A172 (cell line): Measurements from ENCODE around the gene BRME1. TPM values are rescaled to one million over a fixed set of nuclear protein-coding genes. Genes with fewer than 3 reads are reported as not detected.
"Not testable (repeated sequence)": the region's sequence is repeated elsewhere in the genome, so short reads cannot be mapped to it uniquely, and the experiment has no call there.

ENCODE experiments used
- DNase-seq: peaks from one replicate; pipeline ENCODE4 v3.0.0-alpha.2; 2015; ENCODE audit warnings: low spot score
- total RNA-seq: library from RNA; depleted of rRNA; stranded (reverse); fragments of >200 nt; shearing (Covaris generic); gene quantifications from 2 replicates; pipeline ENCODE4 v1.2.3, GENCODE V29; 2014

The BRME1 gene
- total RNA-seq, 1 experiment from 2014 or later: 0.48 TPM

DNA sequence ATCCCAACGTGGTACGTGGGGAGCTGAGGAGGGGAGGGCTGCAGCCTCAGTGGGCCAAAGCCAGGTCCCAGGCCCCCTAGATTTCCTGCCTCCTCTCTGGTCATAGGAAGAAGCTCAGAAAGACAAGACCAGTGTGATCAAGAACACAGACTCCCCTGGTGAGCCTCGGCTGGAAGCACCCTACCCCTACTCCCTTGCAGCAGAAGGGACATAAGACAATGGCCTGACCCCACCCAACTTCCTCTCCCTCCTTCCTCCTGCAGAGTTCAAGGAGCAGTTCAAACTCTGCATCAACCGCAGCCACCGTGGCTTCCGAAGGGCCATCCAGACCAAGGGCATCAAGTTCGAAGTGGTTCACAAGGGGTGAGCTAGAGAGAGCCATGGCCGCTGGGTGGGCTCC is 20.8 kb upstream of the BRME1 start:
- DNase-seq: no peak

DNA sequence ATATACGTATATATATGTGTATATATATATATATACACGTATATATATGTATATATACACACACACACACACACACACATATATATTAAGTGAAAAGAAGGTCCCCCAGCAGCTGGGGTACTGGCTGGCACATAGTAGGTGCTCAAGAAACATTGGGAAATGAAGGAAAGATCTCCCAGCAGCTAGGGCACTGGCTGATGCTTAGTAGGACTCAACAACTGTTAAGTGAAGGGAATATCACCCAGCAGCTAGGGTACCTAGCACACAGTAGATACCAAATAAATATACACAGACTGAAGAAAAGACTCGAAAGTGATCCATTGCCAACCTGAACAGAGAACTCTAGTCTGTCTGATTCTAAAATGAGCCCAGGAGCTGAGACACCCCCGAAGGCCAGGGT is 20.1 kb upstream of the BRME1 start:
- no peak for DNase-seq

- no peak for DNase-seq
Measured at GRCh38 chr19:13923194-13923987, 17.5 kb upstream of the BRME1 start.

GRCh38 chr19:13922118-13922517 is 16.2 kb upstream of the BRME1 start:
- not testable (repeated sequence) for DNase-seq

DNA sequence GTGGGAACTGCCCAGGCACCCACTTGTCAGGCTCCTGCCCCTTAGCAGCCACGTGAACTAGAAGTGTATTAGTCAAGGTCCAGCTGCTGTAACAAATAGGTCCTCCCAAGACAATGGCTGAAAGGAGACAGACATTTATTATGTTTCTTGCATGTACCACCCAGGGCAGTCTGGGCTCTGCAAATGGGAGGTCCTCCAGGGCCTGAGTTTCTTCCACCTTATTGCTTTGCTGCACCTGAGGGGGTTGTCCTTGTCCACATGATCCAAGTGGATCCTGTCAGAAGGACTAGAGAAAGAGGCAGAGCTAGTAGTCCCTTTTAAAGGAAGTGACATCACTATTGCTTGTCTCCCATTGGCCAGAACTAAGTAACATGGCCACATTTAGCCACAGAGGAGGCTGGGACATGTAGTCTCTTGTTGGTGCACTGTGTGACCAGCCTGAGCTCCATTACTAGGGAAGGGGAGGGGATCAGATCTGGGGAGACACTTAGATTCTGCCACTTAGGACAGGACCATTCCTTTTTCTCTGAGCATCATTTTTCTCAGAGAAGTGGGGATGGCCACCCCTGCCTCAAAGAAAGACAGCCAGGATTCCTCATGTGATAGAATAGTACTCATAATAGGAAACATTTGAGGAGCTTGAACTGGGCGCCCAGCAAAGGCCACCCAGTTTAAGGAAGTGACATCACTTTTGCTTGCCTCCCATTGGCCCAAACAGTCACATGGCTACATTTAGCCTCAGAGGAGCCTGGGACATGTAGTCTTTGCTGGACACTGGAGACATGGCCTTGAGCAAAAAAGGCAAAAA is 15.2 kb upstream of the BRME1 start:
- DNase-seq: peak; percentile 83

GRCh38 chr19:13920524-13920923 is 14.6 kb upstream of the BRME1 start:
- no peak for DNase-seq

GRCh38 chr19:13918726-13919411 is 13.0 kb upstream of the BRME1 start:
- no peak for DNase-seq

GRCh38 chr19:13917888-13918406 is 12.0 kb upstream of the BRME1 start:
- DNase-seq: no peak

DNA sequence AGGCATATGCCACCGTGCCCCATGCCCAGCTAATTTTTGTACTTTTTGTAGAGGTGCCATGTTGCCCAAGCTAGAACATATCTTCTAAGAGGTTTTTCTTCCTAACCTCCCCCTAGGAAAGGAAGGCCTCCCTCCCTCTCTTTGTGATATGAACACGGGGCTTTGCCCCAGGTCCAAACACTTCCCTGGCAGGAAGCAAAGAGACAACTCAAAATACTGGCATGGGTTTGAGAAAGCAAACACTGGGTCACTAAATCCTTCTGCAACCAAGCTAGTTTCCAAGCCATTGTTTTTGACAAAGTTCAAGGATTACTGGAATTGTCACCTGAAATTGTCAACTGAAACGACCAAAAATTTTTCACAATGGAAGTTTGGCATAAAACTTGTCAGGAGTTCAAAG is 8.9 kb upstream of the BRME1 start:
- DNase-seq: no peak

DNA sequence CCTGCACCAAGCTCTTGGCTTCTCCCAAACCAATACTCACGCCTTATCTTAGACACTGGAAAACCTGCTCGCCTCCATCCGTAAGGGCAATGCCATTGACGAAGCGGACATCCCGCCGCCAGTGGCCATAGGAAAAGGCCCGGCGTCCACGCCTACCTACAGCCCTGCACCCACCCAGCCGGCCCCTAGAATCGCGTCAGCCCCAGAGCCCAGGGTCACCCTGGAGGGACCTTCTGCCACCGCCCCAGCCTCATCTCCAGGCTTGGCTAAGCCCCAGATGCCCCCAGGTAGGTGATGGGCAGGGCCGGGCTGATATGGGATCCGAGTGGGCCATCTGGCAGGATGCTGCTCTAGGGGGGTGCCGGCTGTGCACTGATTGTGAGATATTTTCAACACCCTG is 7.4 kb upstream of the BRME1 start:
- DNase-seq: no peak

- DNase-seq: no peak
Measured at GRCh38 chr19:13909430-13909829, 3.5 kb upstream of the BRME1 start.

DNA sequence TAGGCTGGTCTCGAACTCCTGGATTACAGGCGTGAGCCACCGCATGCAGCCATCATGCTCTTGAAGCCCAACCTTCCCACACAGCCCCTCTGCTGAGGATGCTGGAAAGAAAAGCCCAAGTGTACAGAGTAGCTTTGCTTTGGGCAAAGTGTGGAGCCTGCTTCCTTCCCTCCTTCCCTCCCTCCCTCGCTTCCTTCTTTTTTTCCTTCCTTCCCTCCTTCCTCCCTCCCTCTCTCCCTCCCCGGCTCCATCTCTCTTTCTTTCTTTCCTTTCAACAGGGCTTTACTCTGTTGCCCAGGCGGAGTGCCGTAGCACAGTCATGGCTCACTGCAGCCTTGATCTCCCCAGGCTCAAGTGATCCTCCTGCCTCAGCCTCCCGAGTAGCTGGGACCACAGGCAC is 2.8 kb upstream of the BRME1 start:
- DNase-seq: no peak

DNA sequence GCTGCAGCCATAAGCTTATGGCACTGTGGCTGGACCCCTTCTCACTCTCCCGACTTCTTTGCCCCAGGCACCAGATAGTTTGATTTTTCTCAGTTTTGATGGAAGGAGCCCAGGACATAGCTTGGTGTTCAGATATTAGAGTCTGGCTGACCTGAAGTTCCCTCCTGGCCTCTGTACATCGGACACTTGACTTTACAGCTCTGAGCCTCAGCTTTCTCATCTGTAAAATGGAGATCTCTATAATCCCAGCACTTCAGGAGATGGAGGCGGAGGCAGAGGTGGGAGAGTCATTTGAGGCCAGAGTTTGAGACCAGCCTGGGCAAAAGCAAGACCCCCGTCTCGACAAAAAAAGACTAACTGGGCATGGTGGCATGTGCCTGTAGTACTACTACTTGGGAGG is 993 bp upstream of the BRME1 start:
- DNase-seq: no peak

DNA sequence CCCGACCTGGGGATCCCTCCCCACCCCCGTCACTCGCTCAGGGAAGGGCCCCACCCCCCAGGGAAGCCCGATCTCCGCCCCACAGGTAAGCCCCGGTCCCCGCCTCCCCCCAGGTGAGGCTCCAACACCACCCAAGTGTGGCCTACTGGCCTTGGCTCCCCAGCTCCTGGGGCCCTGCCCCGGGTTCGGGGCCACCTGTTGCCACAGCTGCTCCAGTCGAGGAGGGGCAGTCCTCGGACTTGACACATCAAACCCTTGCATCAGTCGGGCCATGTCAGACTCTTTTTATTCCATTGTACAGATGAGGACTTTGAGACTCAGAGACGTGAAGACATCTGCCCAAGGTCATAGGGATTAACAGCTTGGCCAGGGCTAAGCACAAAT is 596 bp upstream of the BRME1 start:
- no peak for DNase-seq

- peak; percentile 24 for DNase-seq
Measured at GRCh38 chr19:13902993-13903555, 2.8 kb downstream of the BRME1 start.

GRCh38 chr19:13899912-13900584 is 5.9 kb downstream of the BRME1 start:
- no peak for DNase-seq

GRCh38 chr19:13899393-13899792 is 6.5 kb downstream of the BRME1 start:
- DNase-seq: no peak

- DNase-seq: no peak
Measured at GRCh38 chr19:13896227-13896626, 9.7 kb downstream of the BRME1 start.

- no peak for DNase-seq
Measured at GRCh38 chr19:13894552-13894951, 11.4 kb downstream of the BRME1 start.

- DNase-seq: no peak
Measured at GRCh38 chr19:13892870-13893269, 13.0 kb downstream of the BRME1 start.

DNA sequence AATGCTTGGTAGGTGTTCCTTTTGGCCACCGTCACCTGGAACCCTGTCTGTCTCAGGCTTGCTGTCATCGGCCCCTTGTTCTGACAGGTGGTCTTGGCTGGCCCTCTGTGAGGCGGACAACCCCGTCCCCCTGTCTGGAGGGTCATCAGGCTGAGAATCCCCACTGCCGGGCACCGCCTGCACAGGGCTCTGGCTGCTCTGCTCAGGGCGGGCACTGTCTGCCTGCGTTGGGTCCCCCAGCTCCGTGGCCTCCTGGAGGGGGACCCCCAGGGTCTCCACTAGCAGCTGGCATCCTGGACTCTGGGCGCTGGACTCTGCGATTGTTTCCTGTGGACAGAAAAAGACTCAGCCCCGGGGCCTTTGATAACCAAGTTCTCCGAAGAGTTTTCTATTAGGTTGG is 15.8 kb downstream of the BRME1 start:
- DNase-seq: no peak
